Dendritic cell treated with granulocyte-macrophage colony-stimulating factor and Interleukin-4, amounts not matched to agents 40 ng/mL and 50 ng/mL, for 4 days (primary cell): ENCODE data around the gene HCN3.
A peak's percentile ranks its signal among the peaks of the same experiment; 100 is the strongest.
"Not testable (repeated sequence)": the region's sequence is repeated elsewhere in the genome, so short reads cannot be mapped to it uniquely, and the experiment has no call there.

Source experiments
- H3K27ac Mint-ChIP-seq: one replicate; pipeline ENCODE4 v1.8.0; 2022; ENCODE audit warnings: mild to moderate bottlenecking, mixed read lengths
- H3K27me3 Mint-ChIP-seq: one replicate; pipeline ENCODE4 v1.8.0; 2022; ENCODE audit warnings: mild to moderate bottlenecking, mixed read lengths
- H3K36me3 Mint-ChIP-seq: one replicate; pipeline ENCODE4 v1.8.0; 2022; ENCODE audit warnings: low read depth, mixed read lengths
- H3K4me1 Mint-ChIP-seq: one replicate; pipeline ENCODE4 v1.8.0; 2022; ENCODE audit warnings: low read depth, mixed read lengths
- H3K4me3 Mint-ChIP-seq: one replicate; pipeline ENCODE4 v1.8.0; 2022; ENCODE audit warnings: mild to moderate bottlenecking, moderate library complexity, mixed read lengths
- H3K9me3 Mint-ChIP-seq: one replicate; pipeline ENCODE4 v1.8.0; 2022; ENCODE audit warnings: mixed read lengths
- intact Hi-C: fragments of 100-400 bp; cut with micrococcal nuclease; formaldehyde crosslinking; loops from one replicate; pipeline ENCODE4 v1.15.0; 2022

Gene HCN3

DNA sequence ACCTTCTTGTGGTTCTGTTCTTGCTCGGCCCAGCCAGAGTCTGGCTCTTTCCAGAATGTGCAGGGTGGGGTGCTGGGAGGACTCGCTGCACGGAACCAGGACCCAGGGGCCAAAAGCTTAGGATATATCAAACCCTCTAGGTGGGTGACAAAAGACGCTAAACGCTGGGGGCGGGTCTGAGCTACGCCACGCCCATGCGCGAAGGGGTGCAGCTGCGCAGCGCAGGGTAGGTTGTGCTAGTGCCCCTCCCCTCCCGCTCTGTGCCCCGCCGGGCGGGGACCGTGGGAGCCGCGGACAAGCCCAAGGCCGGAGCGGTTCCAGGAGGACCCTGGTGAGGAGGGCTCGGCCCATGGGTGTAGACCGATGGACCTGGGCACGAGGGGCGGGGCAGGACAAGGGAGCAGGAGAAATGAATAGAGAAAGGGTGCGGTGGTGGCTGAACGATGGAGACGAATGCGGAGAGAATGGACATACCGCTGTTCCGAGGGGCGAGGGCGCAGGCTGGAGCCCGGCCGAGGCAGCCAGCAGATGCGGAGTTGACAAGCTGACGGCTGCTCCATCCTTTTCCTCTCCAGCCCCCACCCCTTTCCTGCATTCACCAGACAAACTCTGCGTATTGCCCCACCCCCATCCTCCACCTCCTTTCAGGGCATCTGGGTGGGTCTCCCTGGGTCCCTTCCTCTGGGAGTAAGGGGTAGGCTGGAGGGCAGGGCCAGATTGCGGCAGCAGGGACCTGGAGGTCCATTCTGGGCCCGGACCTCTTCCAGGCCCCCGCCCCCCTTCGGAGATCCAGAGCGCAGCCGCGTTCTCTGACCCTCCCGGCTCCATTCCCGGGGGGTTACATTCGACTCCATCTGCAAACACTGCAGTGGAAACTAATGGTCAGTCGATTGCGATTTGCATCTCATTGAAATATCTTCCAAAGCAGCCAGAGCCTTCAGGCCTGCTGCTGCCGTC is 43.7 kb downstream of the HCN3 start, which contains the start of gene RUSC1:
Gene RUSC1 (plus strand): TSS at position 234 of the 957 bp plus-strand sequence. CDS start 880 bp downstream, outside the sequence.
- peaks cover 58% of the 10 kb centered on the region for H3K36me3 Mint-ChIP-seq
- H3K4me1 Mint-ChIP-seq, result peaks cover 52% of the 10 kb centered on the region
- H3K27ac Mint-ChIP-seq, result peak within 1 kb of the TSS; percentile 61
- H3K9me3 Mint-ChIP-seq, result no peaks in the 10 kb centered on the region
- H3K4me3 Mint-ChIP-seq, result peak within 1 kb of the TSS; percentile 80
- intact Hi-C loops, result no loop called here
- H3K27me3 Mint-ChIP-seq, result peaks cover 6% of the 10 kb centered on the region

DNA sequence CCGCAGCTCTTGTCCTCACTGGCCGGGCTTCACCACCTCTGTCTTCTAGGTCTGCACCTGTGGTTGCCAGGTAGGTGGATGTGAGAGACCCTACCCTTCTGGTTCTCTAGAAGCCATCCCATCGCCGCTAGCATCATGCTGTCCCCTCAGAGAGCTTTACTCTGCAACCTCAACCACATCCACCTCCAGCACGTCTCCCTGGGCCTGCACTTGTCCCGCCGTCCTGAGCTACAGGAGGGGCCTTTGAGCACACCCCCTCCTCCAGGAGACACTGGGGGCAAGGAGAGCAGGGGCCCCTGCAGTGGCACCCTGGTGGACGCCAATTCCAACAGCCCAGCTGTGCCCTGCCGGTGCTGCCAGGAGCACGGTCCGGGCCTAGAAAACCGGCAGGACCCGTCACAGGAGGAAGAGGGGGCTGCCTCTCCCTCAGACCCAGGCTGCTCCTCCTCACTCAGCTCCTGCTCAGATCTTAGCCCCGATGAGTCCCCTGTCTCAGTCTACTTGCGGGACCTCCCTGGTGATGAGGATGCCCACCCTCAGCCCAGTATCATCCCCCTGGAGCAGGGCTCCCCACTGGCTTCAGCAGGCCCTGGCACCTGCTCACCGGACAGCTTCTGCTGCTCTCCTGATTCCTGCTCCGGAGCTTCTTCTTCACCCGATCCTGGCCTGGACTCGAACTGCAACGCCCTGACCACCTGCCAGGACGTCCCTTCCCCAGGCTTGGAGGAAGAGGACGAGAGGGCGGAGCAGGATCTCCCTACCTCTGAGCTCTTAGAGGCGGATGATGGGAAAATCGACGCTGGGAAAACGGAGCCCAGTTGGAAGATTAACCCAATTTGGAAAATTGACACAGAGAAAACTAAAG is 44.6 kb downstream of the HCN3 start:
- H3K9me3 Mint-ChIP-seq, result no peaks in the 10 kb centered on the region
- peaks cover 58% of the 10 kb centered on the region for H3K36me3 Mint-ChIP-seq
- peaks cover 6% of the 10 kb centered on the region for H3K27me3 Mint-ChIP-seq
- H3K4me1 Mint-ChIP-seq, result peaks cover 61% of the 10 kb centered on the region
- H3K4me3 Mint-ChIP-seq, result peak overlapping the region; percentile 92
- peak overlapping the region; percentile 89 for H3K27ac Mint-ChIP-seq
- intact Hi-C loops, result loop anchor here (2.0 kb wide), 1 partner anchor 13 kb away; the partner anchor contains the start of gene FDPS

- H3K36me3 Mint-ChIP-seq, result peaks cover 59% of the 10 kb centered on the region
- peak overlapping the region; percentile 89 for H3K27ac Mint-ChIP-seq
- H3K9me3 Mint-ChIP-seq, result no peaks in the 10 kb centered on the region
- peaks cover 61% of the 10 kb centered on the region for H3K4me1 Mint-ChIP-seq
- peaks cover 6% of the 10 kb centered on the region for H3K27me3 Mint-ChIP-seq
- H3K4me3 Mint-ChIP-seq, result peak overlapping the region; percentile 92
- intact Hi-C loops, result loop anchor here (2.0 kb wide), 1 partner anchor 14 kb away; the partner anchor contains the start of gene FDPS
Measured at GRCh38 chr1:155322571-155322952, 45.3 kb downstream of the HCN3 start.

GRCh38 chr1:155322953-155323728 is 45.9 kb downstream of the HCN3 start:
- H3K9me3 Mint-ChIP-seq, result no peaks in the 10 kb centered on the region
- H3K36me3 Mint-ChIP-seq, result peaks cover 59% of the 10 kb centered on the region
- peak overlapping the region; percentile 92 for H3K4me3 Mint-ChIP-seq
- H3K27me3 Mint-ChIP-seq, result peaks cover 6% of the 10 kb centered on the region
- intact Hi-C loops, result loop anchor here (1.0 to 2.0 kb wide), 3 partner anchors 14 to 50 kb away; partner anchors contain the start of genes CLK2, FDPS and HCN3
- peak overlapping the region; percentile 89 for H3K27ac Mint-ChIP-seq
- H3K4me1 Mint-ChIP-seq, result peaks cover 61% of the 10 kb centered on the region

GRCh38 chr1:155323729-155324036 is 46.4 kb downstream of the HCN3 start:
- H3K4me3 Mint-ChIP-seq, result peak overlapping the region; percentile 92

GRCh38 chr1:155324037-155324716 is 46.9 kb downstream of the HCN3 start:
- Mint-ChIP-seq H3K4me3 (peak overlapping the region; percentile 92), H3K4me1 (peaks cover 56% of the 10 kb centered on the region), H3K36me3 (peaks cover 58% of the 10 kb centered on the region), H3K9me3 (no peaks in the 10 kb centered on the region), H3K27ac (peak overlapping the region; percentile 89), H3K27me3 (peaks cover 6% of the 10 kb centered on the region)
- intact Hi-C loops, result loop anchor here (2.0 kb wide), 1 partner anchor 73 kb away; no protein-coding TSS in a partner anchor

More at GRCh38 chr1:155323729-155324036, 46.4 kb downstream of the HCN3 start:
- Mint-ChIP-seq H3K27ac (peak overlapping the region; percentile 89), H3K36me3 (peaks cover 59% of the 10 kb centered on the region), H3K9me3 (no peaks in the 10 kb centered on the region), H3K27me3 (peaks cover 6% of the 10 kb centered on the region), H3K4me1 (peaks cover 61% of the 10 kb centered on the region)
- intact Hi-C loops, result loop anchor here (1.0 to 2.0 kb wide), 4 partner anchors 15 to 73 kb away; partner anchors contain the start of genes CLK2, FDPS and HCN3

DNA sequence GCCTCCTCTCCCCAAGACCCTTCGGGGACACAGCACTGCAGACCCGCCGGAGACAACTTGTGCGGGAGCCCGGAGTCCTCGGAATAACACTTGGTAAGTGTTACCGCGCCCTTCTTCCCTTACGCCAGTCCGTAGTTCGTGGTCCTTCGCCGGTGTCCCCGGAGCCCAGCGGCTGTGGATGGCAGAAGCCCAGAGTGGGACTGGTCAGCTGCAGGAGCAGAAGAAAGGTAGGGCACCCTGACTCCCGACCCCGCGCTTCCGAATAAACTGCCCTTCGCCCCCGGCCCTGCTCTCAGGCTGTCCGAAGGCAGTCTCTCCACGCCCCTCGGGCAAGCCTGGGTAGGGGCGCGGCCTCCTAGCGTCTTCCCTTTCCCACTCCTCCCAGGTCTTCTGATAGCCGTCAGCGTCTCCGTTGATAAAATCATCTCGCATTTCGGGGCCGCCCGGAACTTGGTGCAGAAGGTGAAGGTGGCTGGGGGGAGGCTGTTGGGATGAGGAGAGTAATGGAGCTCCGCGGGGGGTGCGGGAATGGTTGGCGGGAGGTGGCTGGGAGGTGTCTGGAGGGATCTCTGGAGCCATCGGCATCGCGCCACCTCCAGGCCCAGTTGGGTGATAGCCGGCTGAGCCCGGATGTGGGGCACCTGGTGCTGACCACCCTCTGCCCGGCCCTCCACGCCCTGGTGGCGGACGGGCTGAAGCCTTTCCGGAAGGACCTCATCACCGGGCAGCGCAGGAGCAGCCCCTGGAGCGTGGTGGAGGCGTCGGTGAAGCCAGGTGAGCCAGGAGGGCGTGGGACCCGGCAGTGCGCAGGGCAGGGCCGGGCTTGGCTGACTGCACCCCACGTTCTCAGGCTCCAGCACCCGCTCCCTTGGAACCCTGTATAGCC is 47.7 kb downstream of the HCN3 start:
- Mint-ChIP-seq H3K4me1 (peaks cover 53% of the 10 kb centered on the region), H3K4me3 (peak overlapping the region; percentile 92), H3K36me3 (peaks cover 56% of the 10 kb centered on the region), H3K9me3 (no peaks in the 10 kb centered on the region), H3K27me3 (peaks cover 6% of the 10 kb centered on the region), H3K27ac (peak overlapping the region; percentile 89)
- intact Hi-C loops, result loop anchor here (2.0 kb wide), 1 partner anchor 74 kb away; no protein-coding TSS in a partner anchor

DNA sequence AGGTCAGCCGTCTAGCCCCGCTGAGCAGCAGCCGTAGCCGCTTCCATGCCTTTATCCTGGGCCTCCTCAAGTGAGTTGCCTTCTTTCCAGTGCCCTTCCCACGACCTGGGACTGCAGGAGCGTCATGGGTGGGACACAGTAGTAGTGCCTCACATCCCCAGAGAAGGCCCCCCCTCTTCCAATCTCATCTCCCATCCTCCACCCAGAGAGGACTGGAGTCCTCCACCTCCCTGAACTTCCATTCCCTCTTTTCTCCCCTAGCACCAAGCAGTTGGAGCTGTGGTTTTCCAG is 48.3 kb downstream of the HCN3 start:
- intact Hi-C loops, result loop anchor here (2.0 kb wide), 1 partner anchor 75 kb away; no protein-coding TSS in a partner anchor
- Mint-ChIP-seq H3K27me3 (peaks cover 6% of the 10 kb centered on the region), H3K4me1 (peaks cover 53% of the 10 kb centered on the region), H3K9me3 (no peaks in the 10 kb centered on the region), H3K27ac (peak overlapping the region; percentile 89), H3K36me3 (peaks cover 57% of the 10 kb centered on the region), H3K4me3 (peak overlapping the region; percentile 92)

GRCh38 chr1:155326020-155326526 is 48.8 kb downstream of the HCN3 start:
- no peak overlapping the region for H3K27ac Mint-ChIP-seq
- intact Hi-C loops, result no loop called here
- peaks cover 4% of the 10 kb centered on the region for H3K27me3 Mint-ChIP-seq
- H3K9me3 Mint-ChIP-seq, result no peaks in the 10 kb centered on the region
- H3K4me3 Mint-ChIP-seq, result peak overlapping the region; percentile 37
- H3K36me3 Mint-ChIP-seq, result peaks cover 62% of the 10 kb centered on the region
- peaks cover 53% of the 10 kb centered on the region for H3K4me1 Mint-ChIP-seq

- H3K27me3 Mint-ChIP-seq, result peaks cover 3% of the 10 kb centered on the region
- H3K4me1 Mint-ChIP-seq, result peaks cover 53% of the 10 kb centered on the region
- H3K27ac Mint-ChIP-seq, result no peak overlapping the region
- intact Hi-C loops, result no loop called here
- no peak overlapping the region for H3K4me3 Mint-ChIP-seq
- peaks cover 66% of the 10 kb centered on the region for H3K36me3 Mint-ChIP-seq
- H3K9me3 Mint-ChIP-seq, result no peaks in the 10 kb centered on the region
Measured at GRCh38 chr1:155326631-155327037, 49.4 kb downstream of the HCN3 start.

- Mint-ChIP-seq H3K27me3 (no peaks in the 10 kb centered on the region), H3K9me3 (no peaks in the 10 kb centered on the region), H3K27ac (no peak overlapping the region), H3K4me1 (peaks cover 46% of the 10 kb centered on the region), H3K36me3 (peaks cover 63% of the 10 kb centered on the region), H3K4me3 (no peak overlapping the region)
- intact Hi-C loops, result no loop called here
Measured at GRCh38 chr1:155327981-155328380, 50.7 kb downstream of the HCN3 start.

- intact Hi-C loops, H3K9me3 Mint-ChIP-seq, H3K27ac Mint-ChIP-seq: not testable (repeated sequence)
Measured at GRCh38 chr1:155328856-155329255, 51.6 kb downstream of the HCN3 start.

More at GRCh38 chr1:155328856-155329255, 51.6 kb downstream of the HCN3 start:
- H3K27me3 Mint-ChIP-seq, H3K4me3 Mint-ChIP-seq: not testable (repeated sequence)
- H3K36me3 Mint-ChIP-seq, result peaks cover 71% of the 10 kb centered on the region
- H3K4me1 Mint-ChIP-seq, result peaks cover 46% of the 10 kb centered on the region
